Stimulated activated naive CD8-positive, alpha-beta T cell treated with anti-CD3 and anti-CD28 coated beads, Interleukin-15, Interleukin-2, amounts not matched to agents 100 U/mL and 50 U/mL, for 24 hours (primary cell): ENCODE results near the gene C2orf74.
"Not testable (repeated sequence)": the region's sequence is repeated elsewhere in the genome, so short reads cannot be mapped to it uniquely, and the experiment has no call there.

Experiments used
- ATAC-seq: fragments of 150-1000 bp; cut with Tn5 transposase; one replicate; pipeline ENCODE4 v1.10.0; 2021
- DNase-seq: peaks from one replicate; pipeline ENCODE4 v3.0.0; 2021

C2orf74 gene

DNA sequence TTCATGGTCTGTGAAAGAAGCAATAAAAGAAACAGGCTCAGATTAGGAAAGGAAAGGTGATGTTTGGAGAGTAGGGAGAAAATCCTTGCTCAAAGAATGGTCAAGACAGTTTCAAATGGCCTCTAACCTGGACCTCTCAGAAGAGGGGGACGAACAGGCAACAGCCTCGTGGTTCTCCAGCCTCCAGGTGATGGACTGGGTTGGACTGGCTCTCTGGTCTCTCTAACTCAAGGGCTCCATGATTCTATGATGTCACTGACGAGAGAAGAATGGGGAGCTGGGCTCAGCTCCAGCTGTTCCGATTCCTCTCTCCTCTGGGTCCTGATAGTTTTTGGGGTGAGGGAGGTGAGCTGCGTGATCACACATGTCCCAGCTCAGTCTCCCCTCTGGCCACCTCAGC lies at the start of gene C2orf74:
Gene C2orf74 (plus strand): TSS at position 301 of the 400 bp plus-strand sequence. CDS start 327 bp downstream, outside the sequence.
- DNase-seq (no peak), ATAC-seq (no peak)

DNA sequence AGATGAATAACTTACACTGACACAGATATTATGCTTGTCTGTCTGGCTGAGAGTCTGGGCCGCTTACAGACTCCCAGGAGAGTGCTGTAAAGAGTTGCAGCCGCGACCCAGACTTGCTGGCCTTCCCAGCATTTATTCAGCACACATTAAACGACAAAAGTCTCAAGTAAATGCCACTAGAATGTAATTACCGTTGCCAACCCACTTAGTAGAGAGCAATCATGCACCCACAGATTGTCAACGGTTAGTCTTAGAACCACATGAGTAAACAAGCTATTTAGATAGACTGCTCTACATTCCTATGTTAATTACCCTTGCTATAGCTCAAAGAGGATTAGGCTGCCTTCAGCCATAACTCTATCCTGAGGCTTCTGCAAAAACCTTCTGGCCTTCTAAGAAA lies 47.8 kb upstream of the C2orf74 start:
- no peak for ATAC-seq
- DNase-seq, result no peak

DNA sequence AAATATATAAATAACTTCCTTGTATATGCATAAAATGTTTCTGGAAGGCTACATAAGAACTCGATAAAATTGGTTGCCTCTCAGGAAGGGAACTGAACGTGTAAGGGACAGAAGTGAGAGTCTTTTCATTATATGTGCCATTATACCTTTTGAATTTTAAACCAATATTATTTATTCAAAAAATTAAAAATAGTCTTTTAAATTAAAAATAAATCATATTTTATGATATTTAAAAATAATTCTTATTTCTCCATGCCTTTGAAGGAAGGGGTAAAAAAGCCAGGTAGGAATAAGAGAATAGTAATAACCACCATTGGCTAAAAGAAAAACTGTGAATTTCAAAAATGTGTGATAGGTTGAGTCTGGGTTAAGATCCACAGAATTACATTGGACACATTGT lies 45.7 kb upstream of the C2orf74 start:
- no peak for ATAC-seq
- no peak for DNase-seq

DNA sequence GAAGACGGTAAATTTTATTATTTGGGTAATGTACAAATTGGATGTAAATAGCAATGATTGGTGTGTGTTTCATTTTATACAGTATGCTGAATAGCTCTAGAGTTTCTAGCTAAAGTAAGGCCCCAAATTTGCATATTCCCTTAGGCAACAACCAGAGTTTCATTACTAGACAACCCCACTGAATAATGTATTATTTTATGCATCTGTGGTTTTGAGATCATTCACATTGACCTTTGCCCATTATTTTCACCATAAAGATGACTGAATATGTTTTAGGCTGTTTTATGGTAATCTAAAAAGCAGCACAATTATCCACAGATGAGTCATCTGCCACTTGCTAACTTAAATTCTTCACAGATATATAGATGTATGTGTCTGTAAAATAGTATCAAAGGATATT lies 44.5 kb upstream of the C2orf74 start:
- DNase-seq (no peak), ATAC-seq (peak; percentile 96)

DNA sequence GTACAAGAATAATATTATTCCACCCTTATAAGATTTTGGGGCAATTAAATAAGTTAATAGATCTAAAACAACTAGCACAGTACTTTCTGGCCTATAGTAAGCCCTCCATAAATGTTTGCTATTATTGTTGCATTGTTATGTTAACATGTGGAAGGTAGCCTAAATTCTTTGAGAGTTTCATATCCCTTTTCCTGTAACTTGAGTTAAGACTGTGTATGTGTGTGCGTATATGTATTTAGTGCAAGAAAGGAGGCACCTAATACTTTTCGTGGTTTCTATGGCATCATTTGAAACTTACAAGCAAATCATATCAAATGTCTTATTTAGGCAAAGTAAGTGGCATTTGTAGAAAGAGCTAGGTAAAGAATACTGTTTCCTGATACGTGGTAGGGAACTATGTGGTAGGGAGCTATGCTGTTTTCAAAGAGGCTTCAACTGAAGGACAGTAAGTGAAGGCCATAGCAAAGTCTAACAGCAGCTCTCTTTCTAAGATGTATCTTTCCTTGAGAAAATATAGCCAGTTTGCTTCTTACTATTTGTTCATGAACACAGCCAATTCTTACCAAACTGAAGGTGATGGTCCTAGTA lies 36.8 kb upstream of the C2orf74 start:
- ATAC-seq (no peak), DNase-seq (no peak)

DNA sequence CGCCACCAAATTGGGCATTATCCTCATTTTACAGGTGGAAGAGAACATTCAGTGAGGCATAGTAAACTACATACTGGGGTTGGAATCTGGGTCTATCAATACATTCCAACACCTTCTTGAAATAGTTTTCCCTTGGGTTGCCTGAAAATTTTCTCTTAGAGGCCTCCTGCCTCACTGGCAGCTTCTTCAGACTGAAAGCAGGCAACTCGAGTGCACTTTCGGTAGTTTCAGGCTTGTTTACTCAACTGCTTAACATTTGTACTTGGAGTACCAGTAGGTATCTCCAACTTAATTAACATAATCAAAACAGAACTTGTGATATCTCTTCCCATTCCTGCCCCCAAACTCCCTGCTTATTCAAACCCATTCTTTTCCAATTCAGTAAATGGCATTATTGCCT lies 36.2 kb upstream of the C2orf74 start:
- DNase-seq (no peak), ATAC-seq (no peak)

GRCh38 chr2:61128122-61128521 lies 33.9 kb upstream of the C2orf74 start:
- ATAC-seq, DNase-seq: not testable (repeated sequence)

GRCh38 chr2:61134141-61134540 lies 27.8 kb upstream of the C2orf74 start:
- no peak for DNase-seq
- ATAC-seq, result no peak

- DNase-seq, result no peak
- peak; percentile 52 for ATAC-seq
Measured at GRCh38 chr2:61135510-61135909, 26.5 kb upstream of the C2orf74 start.

DNA sequence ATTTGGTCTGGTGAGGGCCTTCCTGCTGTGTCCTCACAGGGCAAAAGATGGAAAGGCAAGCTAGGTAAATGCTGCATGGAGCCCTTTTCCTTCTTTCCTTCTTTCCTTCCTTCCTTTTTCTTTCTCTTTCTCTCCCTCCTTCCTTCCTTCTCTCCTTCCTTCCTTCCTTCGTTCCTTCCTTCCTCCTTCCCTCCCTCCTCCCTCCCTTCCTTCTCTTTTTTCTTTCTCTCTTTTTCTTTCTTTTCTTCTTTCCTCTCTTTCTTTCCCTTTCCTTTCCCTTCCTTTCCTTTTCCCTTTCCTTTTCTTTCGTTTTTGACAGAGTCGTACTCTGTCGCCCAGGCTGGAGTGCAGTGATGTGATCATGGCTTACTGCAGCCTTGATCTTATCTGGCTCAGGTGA lies 23.1 kb upstream of the C2orf74 start:
- ATAC-seq (no peak), DNase-seq (no peak)

DNA sequence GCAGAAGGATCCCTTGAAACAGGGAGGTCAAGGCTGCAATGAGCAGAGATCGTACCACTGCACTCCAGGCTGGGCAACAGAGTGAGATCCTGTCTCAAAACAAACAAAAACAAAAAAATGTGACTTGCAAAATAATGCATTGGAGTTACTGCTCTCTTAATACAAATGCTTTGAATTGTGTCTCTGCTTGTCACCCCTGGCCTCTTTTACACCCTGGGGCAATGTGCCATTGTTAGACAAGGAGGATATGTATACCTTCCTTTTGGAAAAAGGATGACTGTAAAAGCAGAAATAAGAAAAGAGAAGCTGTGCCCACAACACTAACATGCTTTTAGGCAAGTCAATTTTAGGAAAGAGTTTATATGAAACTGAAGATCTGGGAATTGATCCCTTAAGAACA lies 20.8 kb upstream of the C2orf74 start:
- DNase-seq, result no peak
- no peak for ATAC-seq

- ATAC-seq, result peak; percentile 91
- DNase-seq, result peak; percentile 96
Measured at GRCh38 chr2:61144697-61145268, 17.2 kb upstream of the C2orf74 start.

DNA sequence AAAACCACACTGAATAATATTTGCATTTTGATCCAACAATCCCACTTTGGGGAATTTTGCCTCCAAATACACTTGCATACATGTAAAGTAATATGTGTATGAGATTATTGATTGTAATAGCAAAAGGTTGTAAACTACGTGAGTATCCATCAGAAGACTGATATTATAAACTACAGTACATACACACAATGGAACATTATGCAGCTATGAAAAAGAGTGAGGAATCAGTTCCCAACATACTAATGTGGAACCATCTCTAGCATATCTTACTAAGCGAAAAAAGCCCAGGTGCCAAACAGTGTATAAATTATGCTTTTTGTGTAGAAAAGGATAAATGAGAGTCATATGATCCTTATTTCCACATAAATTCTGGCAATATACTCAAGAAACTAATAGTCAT lies 16.0 kb upstream of the C2orf74 start:
- ATAC-seq (no peak), DNase-seq (no peak)

DNA sequence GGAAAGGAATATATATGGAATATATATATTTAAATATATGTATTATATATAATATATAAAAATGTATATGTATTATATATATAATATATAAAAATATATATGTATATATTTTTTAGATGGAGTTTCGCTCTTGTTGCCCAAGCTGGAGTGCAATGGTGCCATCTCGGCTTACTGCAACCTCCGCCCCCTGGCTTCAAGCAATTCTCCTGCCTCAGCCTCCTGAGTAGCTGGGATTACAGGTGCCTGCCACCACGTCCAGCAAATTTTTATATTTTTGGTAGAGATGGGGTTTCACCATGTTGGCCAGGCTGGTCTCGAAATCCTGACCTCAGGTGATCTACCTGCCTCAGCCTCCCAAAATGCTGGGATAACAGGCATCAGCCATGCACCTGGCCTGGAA lies 13.9 kb upstream of the C2orf74 start:
- not testable (repeated sequence) for ATAC-seq, DNase-seq

GRCh38 chr2:61149074-61149473 lies 12.9 kb upstream of the C2orf74 start:
- ATAC-seq (no peak), DNase-seq (no peak)

DNA sequence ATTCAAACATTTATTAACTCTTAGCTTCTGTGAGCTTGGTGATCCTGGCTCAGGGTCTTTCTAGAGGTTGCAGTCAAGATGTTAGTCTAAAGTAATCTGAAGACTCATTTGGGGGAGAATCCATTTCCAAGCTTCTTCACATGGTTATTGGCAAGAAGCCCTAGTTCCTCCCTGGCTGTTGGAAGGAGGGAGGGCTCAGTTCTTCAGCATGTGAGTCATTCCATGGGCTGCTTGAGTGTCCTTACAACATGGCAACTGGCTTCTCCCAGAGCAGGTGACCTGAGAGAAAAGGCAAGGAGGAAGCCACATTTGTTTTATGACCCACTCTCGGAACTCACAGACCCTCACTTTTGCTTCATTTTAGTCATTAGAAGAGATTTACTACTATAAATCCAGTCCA lies 10.6 kb upstream of the C2orf74 start:
- no peak for ATAC-seq
- DNase-seq, result no peak

- DNase-seq (no peak), ATAC-seq (no peak)
Measured at GRCh38 chr2:61157371-61158003, 4.5 kb upstream of the C2orf74 start.

DNA sequence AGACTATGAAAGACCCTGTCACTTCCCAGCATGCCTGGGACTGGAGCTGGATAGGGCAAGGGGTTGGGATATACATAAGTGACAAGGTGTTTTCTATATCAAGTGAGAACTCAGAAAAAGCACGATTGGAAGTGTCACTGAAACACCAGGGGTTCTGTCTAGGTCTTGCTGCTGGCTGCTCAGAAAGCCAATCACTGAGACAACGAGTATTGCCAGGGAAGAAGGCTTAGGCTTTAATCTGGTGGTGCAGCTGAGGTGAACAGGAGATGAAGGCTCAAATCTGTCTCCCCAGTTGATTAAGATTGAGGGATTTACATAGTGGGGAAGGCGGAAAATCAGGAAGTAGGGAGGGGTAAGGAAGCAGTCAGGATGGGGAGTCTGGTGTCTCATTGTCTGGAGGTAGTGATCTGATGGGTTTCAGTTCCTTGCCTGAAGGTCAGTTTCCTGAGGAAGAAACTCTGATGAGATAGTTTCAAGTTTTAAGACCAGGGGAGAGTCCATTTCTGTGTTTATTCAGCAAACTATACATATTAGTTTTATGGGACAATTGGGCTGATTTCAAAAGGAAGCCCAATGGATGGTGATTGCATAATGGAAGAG lies 3.5 kb upstream of the C2orf74 start:
- ATAC-seq (no peak), DNase-seq (no peak)

GRCh38 chr2:61162721-61163120 lies 733 bp downstream of the C2orf74 start:
- DNase-seq (no peak), ATAC-seq (no peak)

- DNase-seq, result not testable (repeated sequence)
Measured at GRCh38 chr2:61165082-61165481, 3.1 kb downstream of the C2orf74 start.

DNA sequence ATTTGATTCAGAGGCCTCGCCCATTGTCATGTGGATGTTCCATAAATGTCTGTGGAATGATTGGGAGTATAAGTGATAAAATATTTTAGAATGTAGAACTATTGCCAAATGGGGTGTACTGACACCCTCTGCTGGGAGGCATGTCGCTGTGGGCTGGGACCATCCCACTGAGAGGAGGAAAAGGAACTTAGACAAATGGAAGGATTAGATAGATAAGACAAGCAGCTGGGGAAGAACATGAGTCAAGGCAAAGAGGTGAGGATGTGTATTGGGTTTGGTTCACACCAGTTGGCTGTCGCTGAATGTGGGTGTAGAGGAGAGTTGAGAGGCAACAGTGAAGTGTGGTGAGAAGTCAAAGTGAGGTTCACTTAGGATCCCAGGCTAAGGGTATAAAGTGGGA lies 4.0 kb downstream of the C2orf74 start:
- ATAC-seq, result no peak
- no peak for DNase-seq

More at GRCh38 chr2:61165082-61165481, 3.1 kb downstream of the C2orf74 start:
- ATAC-seq, result not testable (repeated sequence)

DNA sequence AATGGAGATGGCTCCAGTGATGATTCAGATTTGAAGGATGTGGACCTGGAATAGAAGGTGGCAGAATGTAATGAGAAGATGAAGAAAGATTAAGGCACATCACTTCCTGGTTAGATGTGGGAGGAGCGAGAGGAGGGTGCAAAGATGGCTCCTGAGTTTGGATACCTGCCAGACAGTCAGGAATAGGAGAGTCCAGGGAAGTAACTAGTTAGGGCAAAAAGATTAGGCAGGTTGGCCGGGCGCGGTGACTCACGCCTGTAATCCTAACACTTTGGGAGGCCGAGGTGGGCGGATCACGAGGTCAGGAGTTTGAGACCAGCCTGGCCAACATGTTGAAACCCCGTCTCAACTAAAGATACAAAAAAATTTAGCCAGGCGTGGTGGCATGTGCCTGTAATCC lies 5.6 kb downstream of the C2orf74 start:
- ATAC-seq (no peak), DNase-seq (no peak)

- DNase-seq (no peak), ATAC-seq (no peak)
Measured at GRCh38 chr2:61172671-61173070, 10.7 kb downstream of the C2orf74 start.
